ENCODE results near the gene REG4. TPM values are rescaled to one million over a fixed set of nuclear protein-coding genes. Genes with fewer than 3 reads are reported as not detected.

REG4 gene
- total and polyA plus RNA-seq, 10 of the 15 experiments (the other 5 are each of a cell fraction or from before 2014, with no cell fraction given): not detected

GRCh38 chr1:119811985-119812557 is 811 bp upstream of the REG4 start:
- H3K27me3 ChIP-seq (replicated peaks in 1 of 2; ENCODE audit: control insufficient read depth in 2 of 2, insufficient read depth in 2 of 2, low read length in 1 of 2): no peaks in the 10 kb centered on the region
- ChIA-PET SMC1A (ENCODE audit: uncharacterized antibody, unreplicated experiment) (no interaction called here), RAD21 (ENCODE audit: unreplicated experiment) (no interaction called here), POLR2A (no interaction called here), CTCF (interaction anchor here (1.3 kb wide), 1 partner anchor 11 kb away, joined by 3 read pairs; no protein-coding TSS in a partner anchor)
- BruUV-seq (replicated peaks): no TSS peak
- TF ChIP-seq SMAD1 (IDR thresholded peaks at IDR 0.05; ENCODE audit: low read depth, partially characterized antibody) (no peak), SUZ12 (IDR thresholded peaks at IDR 0.05; ENCODE audit: unreplicated experiment) (no peak), ESRRA (IDR thresholded peaks at IDR 0.05; ENCODE audit: low read length) (no peak), NBN (IDR thresholded peaks at IDR 0.05) (no peak), CREM (IDR thresholded peaks at IDR 0.05; ENCODE audit: low read depth) (no peak), ZNF207 (IDR thresholded peaks at IDR 0.05; ENCODE audit: borderline replicate concordance) (no peak), ZNF622 (IDR thresholded peaks at IDR 0.05) (no peak), CREB1 (IDR thresholded peaks at IDR 0.05; ENCODE audit: low read depth) (no peak), BCL11A (IDR thresholded peaks at IDR 0.05; ENCODE audit: low read depth, low read length) (no peak), IKZF2 (IDR thresholded peaks at IDR 0.05) (no peak), ZNF24 (IDR thresholded peaks at IDR 0.05) (no peak), EED (IDR thresholded peaks at IDR 0.05; ENCODE audit: low read depth) (no peak), HCFC1 (IDR thresholded peaks at IDR 0.05; ENCODE audit: low read length) (no peak), SMC3 (IDR thresholded peaks at IDR 0.05; ENCODE audit: borderline replicate concordance, low read length) (no peak), ATF7 (IDR thresholded peaks at IDR 0.05; ENCODE audit: low read depth) (no peak), PKNOX1 (IDR thresholded peaks at IDR 0.05) (no peak)
- TF ChIP-seq, protein P1, sequence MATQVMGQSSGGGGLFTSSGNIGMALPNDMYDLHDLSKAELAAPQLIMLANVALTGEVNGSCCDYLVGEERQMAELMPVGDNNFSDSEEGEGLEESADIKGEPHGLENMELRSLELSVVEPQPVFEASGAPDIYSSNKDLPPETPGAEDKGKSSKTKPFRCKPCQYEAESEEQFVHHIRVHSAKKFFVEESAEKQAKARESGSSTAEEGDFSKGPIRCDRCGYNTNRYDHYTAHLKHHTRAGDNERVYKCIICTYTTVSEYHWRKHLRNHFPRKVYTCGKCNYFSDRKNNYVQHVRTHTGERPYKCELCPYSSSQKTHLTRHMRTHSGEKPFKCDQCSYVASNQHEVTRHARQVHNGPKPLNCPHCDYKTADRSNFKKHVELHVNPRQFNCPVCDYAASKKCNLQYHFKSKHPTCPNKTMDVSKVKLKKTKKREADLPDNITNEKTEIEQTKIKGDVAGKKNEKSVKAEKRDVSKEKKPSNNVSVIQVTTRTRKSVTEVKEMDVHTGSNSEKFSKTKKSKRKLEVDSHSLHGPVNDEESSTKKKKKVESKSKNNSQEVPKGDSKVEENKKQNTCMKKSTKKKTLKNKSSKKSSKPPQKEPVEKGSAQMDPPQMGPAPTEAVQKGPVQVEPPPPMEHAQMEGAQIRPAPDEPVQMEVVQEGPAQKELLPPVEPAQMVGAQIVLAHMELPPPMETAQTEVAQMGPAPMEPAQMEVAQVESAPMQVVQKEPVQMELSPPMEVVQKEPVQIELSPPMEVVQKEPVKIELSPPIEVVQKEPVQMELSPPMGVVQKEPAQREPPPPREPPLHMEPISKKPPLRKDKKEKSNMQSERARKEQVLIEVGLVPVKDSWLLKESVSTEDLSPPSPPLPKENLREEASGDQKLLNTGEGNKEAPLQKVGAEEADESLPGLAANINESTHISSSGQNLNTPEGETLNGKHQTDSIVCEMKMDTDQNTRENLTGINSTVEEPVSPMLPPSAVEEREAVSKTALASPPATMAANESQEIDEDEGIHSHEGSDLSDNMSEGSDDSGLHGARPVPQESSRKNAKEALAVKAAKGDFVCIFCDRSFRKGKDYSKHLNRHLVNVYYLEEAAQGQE (IDR thresholded peaks at IDR 0.05; ENCODE audit: low read depth, low read length): no peak
- TF ChIP-seq, protein P2, sequence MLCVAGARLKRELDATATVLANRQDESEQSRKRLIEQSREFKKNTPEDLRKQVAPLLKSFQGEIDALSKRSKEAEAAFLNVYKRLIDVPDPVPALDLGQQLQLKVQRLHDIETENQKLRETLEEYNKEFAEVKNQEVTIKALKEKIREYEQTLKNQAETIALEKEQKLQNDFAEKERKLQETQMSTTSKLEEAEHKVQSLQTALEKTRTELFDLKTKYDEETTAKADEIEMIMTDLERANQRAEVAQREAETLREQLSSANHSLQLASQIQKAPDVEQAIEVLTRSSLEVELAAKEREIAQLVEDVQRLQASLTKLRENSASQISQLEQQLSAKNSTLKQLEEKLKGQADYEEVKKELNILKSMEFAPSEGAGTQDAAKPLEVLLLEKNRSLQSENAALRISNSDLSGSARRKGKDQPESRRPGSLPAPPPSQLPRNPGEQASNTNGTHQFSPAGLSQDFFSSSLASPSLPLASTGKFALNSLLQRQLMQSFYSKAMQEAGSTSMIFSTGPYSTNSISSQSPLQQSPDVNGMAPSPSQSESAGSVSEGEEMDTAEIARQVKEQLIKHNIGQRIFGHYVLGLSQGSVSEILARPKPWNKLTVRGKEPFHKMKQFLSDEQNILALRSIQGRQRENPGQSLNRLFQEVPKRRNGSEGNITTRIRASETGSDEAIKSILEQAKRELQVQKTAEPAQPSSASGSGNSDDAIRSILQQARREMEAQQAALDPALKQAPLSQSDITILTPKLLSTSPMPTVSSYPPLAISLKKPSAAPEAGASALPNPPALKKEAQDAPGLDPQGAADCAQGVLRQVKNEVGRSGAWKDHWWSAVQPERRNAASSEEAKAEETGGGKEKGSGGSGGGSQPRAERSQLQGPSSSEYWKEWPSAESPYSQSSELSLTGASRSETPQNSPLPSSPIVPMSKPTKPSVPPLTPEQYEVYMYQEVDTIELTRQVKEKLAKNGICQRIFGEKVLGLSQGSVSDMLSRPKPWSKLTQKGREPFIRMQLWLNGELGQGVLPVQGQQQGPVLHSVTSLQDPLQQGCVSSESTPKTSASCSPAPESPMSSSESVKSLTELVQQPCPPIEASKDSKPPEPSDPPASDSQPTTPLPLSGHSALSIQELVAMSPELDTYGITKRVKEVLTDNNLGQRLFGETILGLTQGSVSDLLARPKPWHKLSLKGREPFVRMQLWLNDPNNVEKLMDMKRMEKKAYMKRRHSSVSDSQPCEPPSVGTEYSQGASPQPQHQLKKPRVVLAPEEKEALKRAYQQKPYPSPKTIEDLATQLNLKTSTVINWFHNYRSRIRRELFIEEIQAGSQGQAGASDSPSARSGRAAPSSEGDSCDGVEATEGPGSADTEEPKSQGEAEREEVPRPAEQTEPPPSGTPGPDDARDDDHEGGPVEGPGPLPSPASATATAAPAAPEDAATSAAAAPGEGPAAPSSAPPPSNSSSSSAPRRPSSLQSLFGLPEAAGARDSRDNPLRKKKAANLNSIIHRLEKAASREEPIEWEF (IDR thresholded peaks at IDR 0.05; ENCODE audit: insufficient replicate concordance, low read depth, low read length): no peak
- no peak overlapping the region for H3K4me3 ChIP-seq
- H2AFZ ChIP-seq (ENCODE audit: control insufficient read depth, low read depth, low read length): no peak overlapping the region
- no peak for DNase-seq (ENCODE audit: low read depth, low spot score)
- H3K79me2 ChIP-seq (ENCODE audit: control insufficient read depth, insufficient read depth, low read length): no peaks in the 10 kb centered on the region
- no peaks in the 10 kb centered on the region for H4K20me1 ChIP-seq (ENCODE audit: control insufficient read depth, insufficient read depth)
- FAIRE-seq: no peak
- no peaks in the 10 kb centered on the region for H3K4me1 ChIP-seq (ENCODE audit: control insufficient read depth, insufficient read depth, low read length)
- no peaks in the 10 kb centered on the region for H3K9me3 ChIP-seq (replicated peaks; ENCODE audit: control insufficient read depth, insufficient read depth, low read length)
- H3K36me3 ChIP-seq (ENCODE audit: control insufficient read depth in 2 of 2, insufficient read depth in 2 of 2, low read length in 1 of 2): no peaks in the 10 kb centered on the region
- intact Hi-C loops (cut with micrococcal nuclease; ENCODE audit: unreplicated experiment): no loop called here
- H3K9ac ChIP-seq (ENCODE audit: control insufficient read depth, insufficient read depth, low read length): no peak overlapping the region
- H3K4me2 ChIP-seq (ENCODE audit: control insufficient read depth, insufficient read depth): no peak overlapping the region
- H3K27ac ChIP-seq (ENCODE audit: control insufficient read depth, insufficient read depth): no peak overlapping the region
- ATAC-seq: no peak
- in situ Hi-C loops (cut with MboI): no loop called here
- WGBS (ENCODE audit: insufficient coverage, insufficient replicate concordance, low lambda C conversion rate, missing lambda C conversion rate): 35% methylated on average over 2 of the region's 2 CpGs

All from GM12878 (cell line).